ENCODE measurements around the gene VPS51. TPM values are rescaled to one million over a fixed set of nuclear protein-coding genes. Genes with fewer than 3 reads are reported as not detected.

The VPS51 gene
- polyA plus RNA-seq, 1 donor from 2014 or later, result 230 TPM

- no peak overlapping the region for H3K4me2 ChIP-seq (ENCODE audit: low read length)
- H3F3A ChIP-seq (ENCODE audit: insufficient read depth, low read length, poor library complexity, severe bottlenecking), result no peaks in the 10 kb centered on the region
- no peak for TF ChIP-seq EZH2 (IDR thresholded peaks at IDR 0.05; ENCODE audit: borderline replicate concordance, insufficient read depth, low read length, poor library complexity, severe bottlenecking)
- no peak for TF ChIP-seq SMC3 (conservative IDR thresholded peaks at IDR 0.05; ENCODE audit: poor library complexity)
- no peak for TF ChIP-seq POLR2AphosphoS5 (IDR thresholded peaks at IDR 0.05)
- TF ChIP-seq, protein P1, sequence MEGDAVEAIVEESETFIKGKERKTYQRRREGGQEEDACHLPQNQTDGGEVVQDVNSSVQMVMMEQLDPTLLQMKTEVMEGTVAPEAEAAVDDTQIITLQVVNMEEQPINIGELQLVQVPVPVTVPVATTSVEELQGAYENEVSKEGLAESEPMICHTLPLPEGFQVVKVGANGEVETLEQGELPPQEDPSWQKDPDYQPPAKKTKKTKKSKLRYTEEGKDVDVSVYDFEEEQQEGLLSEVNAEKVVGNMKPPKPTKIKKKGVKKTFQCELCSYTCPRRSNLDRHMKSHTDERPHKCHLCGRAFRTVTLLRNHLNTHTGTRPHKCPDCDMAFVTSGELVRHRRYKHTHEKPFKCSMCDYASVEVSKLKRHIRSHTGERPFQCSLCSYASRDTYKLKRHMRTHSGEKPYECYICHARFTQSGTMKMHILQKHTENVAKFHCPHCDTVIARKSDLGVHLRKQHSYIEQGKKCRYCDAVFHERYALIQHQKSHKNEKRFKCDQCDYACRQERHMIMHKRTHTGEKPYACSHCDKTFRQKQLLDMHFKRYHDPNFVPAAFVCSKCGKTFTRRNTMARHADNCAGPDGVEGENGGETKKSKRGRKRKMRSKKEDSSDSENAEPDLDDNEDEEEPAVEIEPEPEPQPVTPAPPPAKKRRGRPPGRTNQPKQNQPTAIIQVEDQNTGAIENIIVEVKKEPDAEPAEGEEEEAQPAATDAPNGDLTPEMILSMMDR (IDR thresholded peaks at IDR 0.05; ENCODE audit: poor library complexity, severe bottlenecking), result no peak
- TF ChIP-seq EP300 (conservative IDR thresholded peaks at IDR 0.05; ENCODE audit: poor library complexity, severe bottlenecking), result no peak
- no peak for TF ChIP-seq RAD21 (conservative IDR thresholded peaks at IDR 0.05)
- TF ChIP-seq TAF1 (IDR thresholded peaks at IDR 0.05; ENCODE audit: low read depth), result no peak
- no peak for TF ChIP-seq MXI1 (conservative IDR thresholded peaks at IDR 0.05; ENCODE audit: poor library complexity, severe bottlenecking)
- TF ChIP-seq, protein P2, sequence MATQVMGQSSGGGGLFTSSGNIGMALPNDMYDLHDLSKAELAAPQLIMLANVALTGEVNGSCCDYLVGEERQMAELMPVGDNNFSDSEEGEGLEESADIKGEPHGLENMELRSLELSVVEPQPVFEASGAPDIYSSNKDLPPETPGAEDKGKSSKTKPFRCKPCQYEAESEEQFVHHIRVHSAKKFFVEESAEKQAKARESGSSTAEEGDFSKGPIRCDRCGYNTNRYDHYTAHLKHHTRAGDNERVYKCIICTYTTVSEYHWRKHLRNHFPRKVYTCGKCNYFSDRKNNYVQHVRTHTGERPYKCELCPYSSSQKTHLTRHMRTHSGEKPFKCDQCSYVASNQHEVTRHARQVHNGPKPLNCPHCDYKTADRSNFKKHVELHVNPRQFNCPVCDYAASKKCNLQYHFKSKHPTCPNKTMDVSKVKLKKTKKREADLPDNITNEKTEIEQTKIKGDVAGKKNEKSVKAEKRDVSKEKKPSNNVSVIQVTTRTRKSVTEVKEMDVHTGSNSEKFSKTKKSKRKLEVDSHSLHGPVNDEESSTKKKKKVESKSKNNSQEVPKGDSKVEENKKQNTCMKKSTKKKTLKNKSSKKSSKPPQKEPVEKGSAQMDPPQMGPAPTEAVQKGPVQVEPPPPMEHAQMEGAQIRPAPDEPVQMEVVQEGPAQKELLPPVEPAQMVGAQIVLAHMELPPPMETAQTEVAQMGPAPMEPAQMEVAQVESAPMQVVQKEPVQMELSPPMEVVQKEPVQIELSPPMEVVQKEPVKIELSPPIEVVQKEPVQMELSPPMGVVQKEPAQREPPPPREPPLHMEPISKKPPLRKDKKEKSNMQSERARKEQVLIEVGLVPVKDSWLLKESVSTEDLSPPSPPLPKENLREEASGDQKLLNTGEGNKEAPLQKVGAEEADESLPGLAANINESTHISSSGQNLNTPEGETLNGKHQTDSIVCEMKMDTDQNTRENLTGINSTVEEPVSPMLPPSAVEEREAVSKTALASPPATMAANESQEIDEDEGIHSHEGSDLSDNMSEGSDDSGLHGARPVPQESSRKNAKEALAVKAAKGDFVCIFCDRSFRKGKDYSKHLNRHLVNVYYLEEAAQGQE (IDR thresholded peaks at IDR 0.05; ENCODE audit: borderline replicate concordance), result no peak
- no peak overlapping the region for H2AFZ ChIP-seq (ENCODE audit: low read depth, low read length)
- H3K79me2 ChIP-seq (replicated peaks; ENCODE audit: insufficient read depth, low read length), result peaks cover 19% of the 10 kb centered on the region
- H4K20me1 ChIP-seq (ENCODE audit: insufficient read depth), result no peaks in the 10 kb centered on the region
- no peak overlapping the region for H3K27ac ChIP-seq (ENCODE audit: low read length)
- H3K9me3 ChIP-seq (ENCODE audit: low read length), result no peaks in the 10 kb centered on the region
- no peak overlapping the region for H3K4me3 ChIP-seq (ENCODE audit: low read length)
- no peaks in the 10 kb centered on the region for H3K9me2 ChIP-seq (ENCODE audit: insufficient read depth, low read length)
- H3K36me3 ChIP-seq (ENCODE audit: insufficient read depth, low read length), result no peaks in the 10 kb centered on the region
- no peak overlapping the region for H3K9ac ChIP-seq (ENCODE audit: low read length)
- no peaks in the 10 kb centered on the region for H3K27me3 ChIP-seq (ENCODE audit: insufficient read depth, low read depth, low read length)
Observed at GRCh38 chr11:65128182-65129145, 32.5 kb downstream of the VPS51 start.

GRCh38 chr11:65129649-65130441, 33.8 kb downstream of the VPS51 start:
- Histone ChIP-seq H4K20me1 (ENCODE audit: insufficient read depth) (no peaks in the 10 kb centered on the region), H2AFZ (ENCODE audit: low read depth, low read length) (no peak overlapping the region), H3K4me2 (ENCODE audit: low read length) (no peak overlapping the region), H3K4me3 (ENCODE audit: low read length) (no peak overlapping the region), H3K36me3 (ENCODE audit: insufficient read depth, low read length) (no peaks in the 10 kb centered on the region), H3K9me2 (ENCODE audit: insufficient read depth, low read length) (no peaks in the 10 kb centered on the region), H3K79me2 (replicated peaks; ENCODE audit: insufficient read depth, low read length) (peaks cover 16% of the 10 kb centered on the region), H3F3A (ENCODE audit: insufficient read depth, low read length, poor library complexity, severe bottlenecking) (no peaks in the 10 kb centered on the region), H3K9ac (ENCODE audit: low read length) (no peak overlapping the region), H3K27me3 (ENCODE audit: insufficient read depth, low read depth, low read length) (no peaks in the 10 kb centered on the region), H3K9me3 (ENCODE audit: low read length) (no peaks in the 10 kb centered on the region), H3K27ac (ENCODE audit: low read length) (no peak overlapping the region)
- TF ChIP-seq MXI1 (conservative IDR thresholded peaks at IDR 0.05; ENCODE audit: poor library complexity, severe bottlenecking), result no peak
- TF ChIP-seq, protein P1 (IDR thresholded peaks at IDR 0.05; ENCODE audit: poor library complexity, severe bottlenecking), result no peak
- TF ChIP-seq EP300 (conservative IDR thresholded peaks at IDR 0.05; ENCODE audit: poor library complexity, severe bottlenecking), result no peak
- no peak for TF ChIP-seq EZH2 (IDR thresholded peaks at IDR 0.05; ENCODE audit: borderline replicate concordance, insufficient read depth, low read length, poor library complexity, severe bottlenecking)
- no peak for TF ChIP-seq SMC3 (conservative IDR thresholded peaks at IDR 0.05; ENCODE audit: poor library complexity)
- no peak for TF ChIP-seq TAF1 (IDR thresholded peaks at IDR 0.05; ENCODE audit: low read depth)
- TF ChIP-seq RAD21 (conservative IDR thresholded peaks at IDR 0.05), result no peak
- TF ChIP-seq POLR2AphosphoS5 (IDR thresholded peaks at IDR 0.05), result no peak
- TF ChIP-seq, protein P2 (IDR thresholded peaks at IDR 0.05; ENCODE audit: borderline replicate concordance), result no peak

All from neural cell (in vitro differentiated cells).